A549 treated with AZD9567 at 1 μM for 4 hours (cell line): Measurements from ENCODE around the gene PSPC1. TPM values are rescaled to one million over a fixed set of nuclear protein-coding genes. Genes with fewer than 3 reads are reported as not detected.

Experiments used
- total RNA-seq: library from RNA; stranded (reverse); fragments of 200-300 nt; extraction: Qiagen RNA extraction; gene quantifications from 5 replicates; pipeline ENCODE4 v1.2.3, GENCODE V29; 2022; ENCODE audit not compliant: insufficient read depth

The PSPC1 gene
- 41.9 to 46.8 TPM (median 44.7 TPM) in 5 replicates for total RNA-seq

DNA sequence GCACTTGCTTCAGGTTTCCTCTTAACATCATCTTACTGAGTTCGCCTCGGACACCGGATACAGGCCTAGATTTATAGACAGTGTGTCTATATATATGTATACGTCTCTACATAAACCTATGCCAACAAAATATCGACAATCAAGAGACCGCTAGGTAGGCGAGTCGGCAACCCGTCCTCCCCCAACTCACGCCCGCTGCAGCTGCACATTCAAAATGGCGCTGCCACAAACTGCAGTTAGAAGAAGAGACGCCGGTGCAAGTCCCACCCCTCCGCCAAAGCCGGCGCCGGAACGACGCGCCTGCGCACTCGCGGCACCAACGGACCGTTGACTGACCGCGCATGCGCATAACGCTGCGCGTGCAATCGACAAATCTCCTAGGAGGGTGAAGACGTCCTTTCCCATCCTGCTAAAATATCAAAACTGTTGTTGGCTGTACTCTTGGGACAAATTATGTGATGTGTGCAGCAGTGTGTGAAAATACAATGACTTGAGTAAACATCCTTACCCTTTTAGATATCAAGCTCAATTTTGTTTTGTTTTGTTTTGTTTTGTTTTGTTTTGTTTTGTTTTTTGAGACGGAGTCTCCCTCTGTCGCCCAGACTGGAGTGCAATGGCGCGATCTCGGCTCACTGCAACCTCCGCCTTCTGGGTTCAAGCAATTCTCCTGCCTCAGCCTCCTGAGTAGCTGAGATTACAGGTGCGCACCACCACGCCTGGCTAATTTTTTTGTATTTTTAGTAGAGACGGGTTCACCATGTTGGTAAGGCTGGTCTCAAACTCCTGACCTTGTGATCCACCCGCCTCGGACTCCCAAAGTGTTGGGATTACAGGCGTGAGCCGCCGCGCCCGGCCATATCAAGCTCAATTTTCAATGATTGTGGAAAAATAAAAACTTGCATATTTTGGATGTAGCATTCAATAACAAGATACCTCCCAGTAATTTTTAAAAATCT lies at the start of gene PSPC1:
Gene PSPC1 (minus strand): TSS at position 219 of the 956 bp plus-strand sequence. CDS start 188 bp downstream, at position 31.

Other genes starting within 250 kb of the PSPC1 start
- gene TPTE2, start 221.4 kb downstream of the PSPC1 start, total RNA-seq = not detected in 5 replicates
- 12.1 to 14.0 TPM (median 12.4 TPM) in 5 replicates for gene MPHOSPH8, start 149.3 kb downstream of the PSPC1 start, total RNA-seq
- gene ZMYM5, start 80.7 kb upstream of the PSPC1 start, total RNA-seq = 5.6 to 8.2 TPM (median 6.3 TPM) in 5 replicates
- 14.8 to 34.7 TPM (median 17.2 TPM) in 5 replicates for gene ZMYM2, start 175.8 kb upstream of the PSPC1 start, total RNA-seq